Vagina (tissue), 2 donors: ENCODE results near the gene SEC24D.

Experiments
- CTCF ChIP-seq, 3 experiments: fragments of 450-650 bp in 2 of 3; fragments of 200-600 bp in 1 of 3; sonication (generic) in 1 of 3; IDR thresholded peaks; one replicate each; pipeline ENCODE4 v1.5.1; 2017 to 2019; ENCODE audit warnings: antibody characterized with exemption in 3 of 3, mild to moderate bottlenecking in 2 of 3, moderate library complexity in 2 of 3
- POLR2A ChIP-seq, 2 donors: fragments of 450-650 bp; IDR thresholded peaks; one replicate each; pipeline ENCODE4 v1.6.1; 2017; ENCODE audit warnings: antibody characterized with exemption in 2 of 2, mild to moderate bottlenecking in 2 of 2, moderate library complexity in 2 of 2
- POLR2AphosphoS5 ChIP-seq, 2 donors: sonication (generic); formaldehyde crosslinking; IDR thresholded peaks; one replicate each; pipeline ENCODE4 v1.9.0; 2017; ENCODE audit warnings: antibody characterized with exemption in 2 of 2, mild to moderate bottlenecking in 2 of 2, low read depth in 1 of 2; ENCODE audit not compliant: insufficient read depth in 1 of 2

GRCh38 chr4:118787844-118788380 lies 48.0 kb downstream of the SEC24D start:
- TF ChIP-seq POLR2A (IDR thresholded peaks at IDR 0.05) (no peak), CTCF (IDR thresholded peaks at IDR 0.05) (no peak), POLR2AphosphoS5 (IDR thresholded peaks at IDR 0.05; ENCODE audit: insufficient read depth in 1 of 2, low read depth in 1 of 2) (no peak)
